Tongue (tissue), 2 donors: ENCODE data around the gene ADD1. TPM values are rescaled to one million over a fixed set of nuclear protein-coding genes. Genes with fewer than 3 reads are reported as not detected.
"Not testable (repeated sequence)": the region's sequence is repeated elsewhere in the genome, so short reads cannot be mapped to it uniquely, and the experiment has no call there.

Source experiments
- DNase-seq: peaks from one replicate; pipeline ENCODE4 v3.0.0-alpha.2; 2015
- total RNA-seq: library from RNA; depleted of rRNA; stranded (reverse); fragments of >200 nt; gene quantifications from one replicate; pipeline ENCODE4 v1.2.3, GENCODE V29; 2014

ADD1 gene
- total RNA-seq, 1 donor from 2014 or later, result 199 TPM

GRCh38 chr4:2886161-2886560, 42.5 kb downstream of the ADD1 start:
- DNase-seq, result no peak

GRCh38 chr4:2886622-2887021, 43.0 kb downstream of the ADD1 start:
- DNase-seq, result no peak

GRCh38 chr4:2887343-2887742, 43.7 kb downstream of the ADD1 start:
- no peak for DNase-seq

- DNase-seq, result no peak
Observed at GRCh38 chr4:2888886-2889285, 45.2 kb downstream of the ADD1 start.

GRCh38 chr4:2891294-2891693, 47.6 kb downstream of the ADD1 start:
- DNase-seq, result no peak

- DNase-seq, result peak; percentile 20
Observed at GRCh38 chr4:2893772-2894171, 50.1 kb downstream of the ADD1 start.

- no peak for DNase-seq
Observed at GRCh38 chr4:2898001-2898400, 54.4 kb downstream of the ADD1 start.

GRCh38 chr4:2900741-2901140, 57.1 kb downstream of the ADD1 start:
- no peak for DNase-seq

GRCh38 chr4:2901186-2901585, 57.5 kb downstream of the ADD1 start:
- DNase-seq, result no peak

- no peak for DNase-seq
Observed at GRCh38 chr4:2902126-2902525, 58.5 kb downstream of the ADD1 start.

- DNase-seq, result no peak
Observed at GRCh38 chr4:2905544-2905943, 61.9 kb downstream of the ADD1 start.

GRCh38 chr4:2906218-2906617, 62.6 kb downstream of the ADD1 start:
- DNase-seq, result no peak

GRCh38 chr4:2907226-2907625, 63.6 kb downstream of the ADD1 start:
- DNase-seq, result no peak

- DNase-seq, result no peak
Observed at GRCh38 chr4:2907706-2908293, 64.2 kb downstream of the ADD1 start.

- no peak for DNase-seq
Observed at GRCh38 chr4:2908686-2909085, 65.0 kb downstream of the ADD1 start.

GRCh38 chr4:2909583-2909982, 65.9 kb downstream of the ADD1 start:
- DNase-seq, result no peak

GRCh38 chr4:2910409-2910808, 66.8 kb downstream of the ADD1 start:
- DNase-seq, result no peak

- DNase-seq, result no peak
Observed at GRCh38 chr4:2911868-2912267, 68.2 kb downstream of the ADD1 start.

- DNase-seq, result no peak
Observed at GRCh38 chr4:2913168-2913567, 69.5 kb downstream of the ADD1 start.

GRCh38 chr4:2914256-2915126, 70.8 kb downstream of the ADD1 start:
- no peak for DNase-seq

- DNase-seq, result no peak
Observed at GRCh38 chr4:2915789-2916188, 72.1 kb downstream of the ADD1 start.

- not testable (repeated sequence) for DNase-seq
Observed at GRCh38 chr4:2916696-2917095, 73.1 kb downstream of the ADD1 start.

GRCh38 chr4:2918300-2918699, 74.7 kb downstream of the ADD1 start:
- DNase-seq, result not testable (repeated sequence)

GRCh38 chr4:2918714-2919113, 75.1 kb downstream of the ADD1 start:
- not testable (repeated sequence) for DNase-seq
